ENCODE results near the gene AJM1.

Gene AJM1

GRCh38 chr9:136845465-136846260 is 3.4 kb downstream of the AJM1 start:
- no peak for DNase-seq

- DNase-seq, result no peak
These were observed 4.3 kb downstream of the AJM1 start for GRCh38 chr9:136846376-136847087.

GRCh38 chr9:136847088-136847825 is 5.0 kb downstream of the AJM1 start:
- DNase-seq, result no peak

DNA sequence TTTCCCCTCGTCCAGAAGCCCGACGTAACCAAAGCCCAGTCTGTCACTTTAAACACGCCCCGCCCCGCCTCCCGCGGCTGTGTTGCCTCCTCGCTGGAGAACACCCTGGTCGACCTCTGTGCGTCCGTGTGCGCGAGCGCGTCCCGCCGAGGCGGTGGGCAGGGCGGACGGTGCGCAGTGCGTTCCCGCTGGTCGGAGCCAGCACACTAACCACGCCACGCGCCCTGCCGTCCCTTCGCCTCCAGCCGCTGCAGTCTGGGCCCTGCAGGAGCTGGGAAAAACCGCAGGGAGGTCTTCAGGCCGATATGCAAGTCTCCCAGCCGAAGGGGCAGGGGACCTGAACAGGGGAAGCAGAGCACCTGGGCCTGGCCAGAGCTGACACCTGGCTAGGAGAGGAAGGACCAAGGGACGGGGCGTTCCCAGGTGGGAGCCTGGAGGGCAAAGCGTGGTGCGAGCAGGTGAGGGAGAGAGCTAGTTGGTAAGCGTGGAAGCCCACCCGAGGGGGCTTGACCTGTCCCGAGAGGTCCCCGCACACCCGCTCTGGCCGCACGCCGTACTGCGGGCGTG is 5.6 kb downstream of the AJM1 start:
- DNase-seq, result peak; percentile 92

DNA sequence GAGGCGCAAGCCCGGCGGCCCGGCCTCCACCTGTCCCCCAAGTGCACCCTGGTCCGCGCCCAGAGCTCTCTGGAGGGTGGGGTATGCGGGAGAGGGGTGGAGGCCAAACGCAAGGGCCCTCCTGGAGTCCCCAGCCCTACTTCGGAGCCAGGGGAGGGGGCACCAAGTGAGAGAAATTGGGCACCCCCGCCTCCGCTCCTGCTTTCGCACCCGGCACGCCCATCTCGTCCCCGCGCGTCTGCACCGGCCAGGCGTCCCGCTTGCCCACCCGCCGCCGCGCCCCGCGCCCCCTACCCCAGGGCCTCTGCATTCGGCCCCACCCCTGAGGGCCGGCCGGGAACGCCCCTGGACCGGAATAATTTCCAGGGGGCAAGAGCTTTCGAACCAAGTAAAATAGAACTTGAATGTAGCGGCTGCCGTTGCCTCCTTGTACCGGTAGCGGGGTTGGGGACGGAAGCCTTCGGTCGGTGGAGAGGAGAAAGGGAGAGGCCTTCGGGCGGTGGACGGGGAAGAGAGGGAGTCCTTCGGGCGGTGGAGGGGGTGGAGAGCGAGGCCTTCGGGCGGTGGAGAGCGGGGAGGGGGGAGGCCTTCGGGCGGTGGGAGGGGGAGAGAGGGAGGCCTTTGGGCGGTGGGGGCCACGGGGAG is 6.2 kb downstream of the AJM1 start:
- DNase-seq, result peak; percentile 59

DNA sequence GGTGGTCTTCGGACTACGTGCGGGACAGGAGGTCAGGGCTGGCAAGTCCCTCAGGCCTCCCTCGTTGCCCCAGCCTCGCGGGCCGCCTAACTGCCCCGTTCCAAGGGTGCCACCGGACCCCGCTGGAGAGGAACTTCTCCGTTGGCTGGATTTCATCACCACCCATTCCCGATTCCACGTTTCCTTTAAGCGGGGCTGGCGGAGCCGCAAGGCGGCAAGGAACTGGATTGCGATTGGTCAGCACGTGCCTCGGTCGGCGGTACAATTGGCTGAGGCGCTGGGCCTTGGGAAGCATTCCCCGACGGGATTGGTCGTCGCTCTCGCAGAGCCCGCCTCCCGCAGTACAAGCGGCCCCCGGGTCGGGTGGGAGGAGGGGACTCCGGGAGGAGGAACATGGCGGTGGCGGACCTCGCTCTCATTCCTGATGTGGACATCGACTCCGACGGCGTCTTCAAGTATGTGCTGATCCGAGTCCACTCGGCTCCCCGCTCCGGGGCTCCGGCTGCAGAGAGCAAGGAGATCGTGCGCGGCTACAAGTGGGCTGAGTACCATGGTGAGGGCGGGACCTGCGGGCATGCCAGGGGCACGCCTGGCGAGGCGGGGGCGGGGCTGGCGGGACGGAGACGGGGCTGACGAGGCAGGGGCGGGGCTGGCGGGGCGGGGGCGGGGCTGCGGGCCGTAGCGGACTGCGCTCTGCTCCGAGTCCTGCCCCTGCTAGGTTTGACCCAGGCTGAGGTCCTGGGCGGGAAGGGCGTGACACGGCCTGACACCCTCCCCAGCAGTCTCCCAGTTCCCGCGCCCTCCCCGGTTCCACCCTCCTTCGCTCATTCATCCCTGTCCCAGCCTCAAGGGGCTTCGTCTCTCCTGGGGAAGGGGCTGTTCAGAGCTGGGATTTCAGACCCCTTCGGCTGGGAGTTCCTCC is 7.0 kb downstream of the AJM1 start, which contains the start of gene PHPT1:
PHPT1 (plus strand) TSS at position 372 of the 922 bp plus-strand sequence; CDS start at position 394, 22 bp downstream.
- peak; percentile 98 for DNase-seq

- DNase-seq, result no peak
These were observed 7.9 kb downstream of the AJM1 start for GRCh38 chr9:136849960-136850865.

- DNase-seq, result no peak
These were observed 8.8 kb downstream of the AJM1 start for GRCh38 chr9:136850866-136851775.

DNA sequence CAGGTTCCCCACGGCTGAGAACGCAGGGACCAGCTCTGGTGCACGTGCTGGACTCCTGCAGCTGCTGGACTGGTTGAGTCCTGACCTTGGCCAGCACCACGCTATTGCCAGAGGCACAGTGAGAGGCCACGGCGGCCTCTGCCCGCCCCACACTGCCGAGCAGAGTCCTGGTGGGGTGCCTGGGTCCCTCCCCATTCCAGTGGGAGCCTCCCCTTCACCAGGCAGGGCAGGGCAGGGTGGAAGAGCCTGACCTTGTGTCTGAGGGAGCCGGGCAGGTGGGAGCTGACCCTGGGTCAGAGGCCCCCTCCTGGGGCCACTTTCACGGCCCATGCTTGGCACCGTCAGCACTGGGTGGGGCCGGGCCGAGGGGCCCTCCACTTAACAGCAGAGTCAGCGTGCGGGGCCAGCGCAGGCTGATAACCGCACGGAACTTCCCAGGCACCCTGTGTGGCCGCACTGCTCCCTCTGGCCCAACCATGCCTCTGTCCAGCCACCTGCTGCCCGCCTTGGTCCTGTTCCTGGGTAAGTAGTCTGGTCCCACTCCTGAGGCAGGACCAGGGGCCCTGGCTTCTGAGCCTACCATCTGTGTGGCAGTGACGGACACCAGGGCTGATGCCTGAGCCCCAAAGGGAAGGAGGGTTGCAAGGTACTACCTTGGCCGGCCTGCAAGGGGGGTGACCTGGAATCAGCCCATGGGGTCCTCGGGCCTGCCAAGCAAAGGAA is 9.8 kb downstream of the AJM1 start, which contains the start of gene MAMDC4:
MAMDC4 (plus strand) TSS at position 406 of the 723 bp plus-strand sequence; CDS start at position 477, 71 bp downstream.
- no peak for DNase-seq

- peak; percentile 5 for DNase-seq
These were observed 10.7 kb downstream of the AJM1 start for GRCh38 chr9:136852664-136853595.

DNA sequence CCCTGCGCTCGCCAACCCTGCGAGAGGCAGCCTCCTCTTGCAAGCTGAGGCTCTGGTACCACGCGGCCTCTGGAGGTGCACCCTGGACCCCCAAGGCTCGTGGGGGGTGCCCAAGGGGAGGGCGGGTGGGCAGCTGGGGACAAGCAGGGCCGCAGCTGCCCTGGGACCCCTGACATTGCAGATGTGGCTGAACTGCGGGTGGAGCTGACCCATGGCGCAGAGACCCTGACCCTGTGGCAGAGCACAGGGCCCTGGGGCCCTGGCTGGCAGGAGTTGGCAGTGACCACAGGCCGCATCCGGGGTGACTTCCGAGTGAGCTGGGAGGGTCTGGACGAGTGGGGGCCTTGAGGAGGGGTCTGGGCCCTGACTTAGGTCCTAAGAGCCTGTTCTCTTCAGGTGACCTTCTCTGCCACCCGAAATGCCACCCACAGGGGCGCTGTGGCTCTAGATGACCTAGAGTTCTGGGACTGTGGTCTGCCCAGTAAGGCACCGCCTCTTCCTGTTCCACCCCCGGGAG is 11.4 kb downstream of the AJM1 start:
- DNase-seq, result peak; percentile 9

- DNase-seq, result no peak
These were observed 12.0 kb downstream of the AJM1 start for GRCh38 chr9:136854113-136854841.

GRCh38 chr9:136854842-136855460 is 12.7 kb downstream of the AJM1 start:
- DNase-seq, result no peak

GRCh38 chr9:136855461-136856078 is 13.3 kb downstream of the AJM1 start:
- DNase-seq, result no peak

GRCh38 chr9:136856079-136856476 is 13.8 kb downstream of the AJM1 start:
- peak; percentile 3 for DNase-seq
